GM12878 (cell line): ENCODE measurements around the gene KCNH4. TPM values are rescaled to one million over a fixed set of nuclear protein-coding genes. Genes with fewer than 3 reads are reported as not detected.
"Not testable (repeated sequence)": the region's sequence is repeated elsewhere in the genome, so short reads cannot be mapped to it uniquely, and the experiment has no call there.

ENCODE experiments used
- ATAC-seq: fragments of 200-7000 bp; cut with Tn5 transposase; 3 replicates; pipeline ENCODE4 v1.9.1; 2020; ENCODE audit warnings: mild to moderate bottlenecking, moderate library complexity
- BruUV-seq: library from RNA; stranded (reverse); fragments of 400-500 nt; replicated peaks from 2 replicates; lab custom pipeline; 2021; lab: Mats Ljungman, UMichigan
- CTCF ChIA-PET: fragments of 300-600 bp; sonication (Branson Sonifier 250); formaldehyde crosslinking; extraction: SDS; loops from one replicate; lab custom pipeline; 2021; ENCODE audit warnings: inconsistent platforms; lab: Yijun Ruan, JAX
- POLR2A ChIA-PET: fragments of 350-600 bp; formaldehyde crosslinking; extraction: SDS; loops from one replicate; lab custom pipeline; 2021; ENCODE audit warnings: inconsistent platforms; lab: Charles Lee
- RAD21 ChIA-PET: fragments of 300-600 bp; sonication (Branson Sonifier 250); formaldehyde crosslinking; loops from one replicate; lab custom pipeline; 2023; ENCODE audit warnings: antibody characterized with exemption; ENCODE audit not compliant: unreplicated experiment; lab: Charles Lee
- SMC1A ChIA-PET: fragments of 300-600 bp; sonication (Branson Sonifier 250); formaldehyde crosslinking; loops from one replicate; lab custom pipeline; 2023; ENCODE audit not compliant: unreplicated experiment, uncharacterized antibody; lab: Charles Lee
- DNase-seq: peaks from one replicate; pipeline ENCODE4 v3.0.0-alpha.2; 2011; ENCODE audit warnings: low read depth, low spot score
- FAIRE-seq: peaks from 3 replicates; lab custom pipeline; 2011; peaks lifted over from hg19 to GRCh38; lab: Jason Lieb, UNC
- H2AFZ ChIP-seq: 2 replicates; pipeline ENCODE4 v1.6.0; 2011; ENCODE audit warnings: low read depth, low read length, control low read depth; ENCODE audit not compliant: control insufficient read depth
- H3K27ac ChIP-seq: 2 replicates; pipeline ENCODE4 v1.5.1; 2011; ENCODE audit warnings: control low read depth; ENCODE audit not compliant: control insufficient read depth, insufficient read depth
- H3K27me3 ChIP-seq, 2 experiments: replicated peaks in 1 of 2; 2 replicates each; pipeline versions ENCODE4 v1.6.0 to v1.6.1; 2011; ENCODE audit warnings: low read length in 1 of 2; ENCODE audit not compliant: control insufficient read depth in 2 of 2, insufficient read depth in 2 of 2
- H3K36me3 ChIP-seq, 2 experiments: 2 replicates each; pipeline ENCODE4 v1.5.1; 2011; ENCODE audit warnings: low read length in 1 of 2; ENCODE audit not compliant: control insufficient read depth in 2 of 2, insufficient read depth in 2 of 2
- H3K4me1 ChIP-seq: 2 replicates; pipeline ENCODE4 v1.6.1; 2011; ENCODE audit warnings: mild to moderate bottlenecking, low read length, moderate library complexity, mixed read lengths; ENCODE audit not compliant: control insufficient read depth, insufficient read depth
- H3K4me2 ChIP-seq: 2 replicates; pipeline ENCODE4 v1.6.0; 2011; ENCODE audit warnings: control low read depth; ENCODE audit not compliant: control insufficient read depth, insufficient read depth
- H3K4me3 ChIP-seq: fragments of 200-600 bp; sonication (generic); 2 replicates; pipeline ENCODE4 v1.5.1; 2016
- H3K79me2 ChIP-seq: 2 replicates; pipeline ENCODE4 v1.6.0; 2011; ENCODE audit warnings: low read length; ENCODE audit not compliant: control insufficient read depth, insufficient read depth
- H3K9ac ChIP-seq: 2 replicates; pipeline ENCODE4 v1.8.0; 2011; ENCODE audit warnings: low read length, control low read depth, mixed read lengths; ENCODE audit not compliant: control insufficient read depth, insufficient read depth
- H3K9me3 ChIP-seq: replicated peaks from 3 replicates; pipeline ENCODE4 v1.5.1; 2011; ENCODE audit warnings: mild to moderate bottlenecking, low read length; ENCODE audit not compliant: control insufficient read depth, insufficient read depth
- H4K20me1 ChIP-seq: 2 replicates; pipeline ENCODE4 v1.6.0; 2011; ENCODE audit not compliant: control insufficient read depth, insufficient read depth
- PML ChIP-seq: IDR thresholded peaks from 2 replicates; pipeline ENCODE4 v1.6.1; 2012; ENCODE audit warnings: low read length, inconsistent platforms
- WGBS: methylation state at CpG from one replicate; pipeline ENCODE4 v1.1.6; 2016; ENCODE audit warnings: low lambda C conversion rate; ENCODE audit not compliant: insufficient replicate concordance, insufficient coverage; ENCODE audit errors: missing lambda C conversion rate; 5-methylcytosine and 5-hydroxymethylcytosine counted together
- in situ Hi-C: fragments of 300-500 bp; cut with MboI; formaldehyde crosslinking; loops from 9 replicates; pipeline ENCODE4 v1.14.3; 2018; ENCODE audit warnings: mixed read lengths
- intact Hi-C: fragments of 100-400 bp; cut with micrococcal nuclease; formaldehyde crosslinking; loops from one replicate; pipeline ENCODE4 v1.14.2; 2022; ENCODE audit not compliant: unreplicated experiment
- polyA plus RNA-seq, 11 experiments: library from polyadenylated mRNA; depleted of rRNA in 4 of 11; unstranded in 6 of 11; stranded (reverse) in 5 of 11; fragments of >200 nt; fragmentation: Nextera tagmentation in 4 of 11; fragmentation: Illumina TruSeq in 1 of 11; extraction: Ambion mirVana in 4 of 11; extraction: Trizol in 1 of 11; gene quantifications; 1 replicate in 1 of 11; 2 replicates in 10 of 11; pipeline versions ENCODE4 v1.2.1 to v1.2.3, GENCODE V29; 2011 to 2016; ENCODE audit warnings: inconsistent platforms in 2 of 11, missing spikeins in 2 of 11, low read depth in 1 of 11
- total RNA-seq, 4 experiments: library from RNA; depleted of rRNA in 3 of 4; stranded (reverse); fragments of >200 nt in 3 of 4; fragmentation: Illumina TruSeq in 1 of 4; extraction: Trizol in 1 of 4; gene quantifications; 2 replicates each; pipeline versions ENCODE4 v1.2.1 to v1.2.3, GENCODE V29; 2013 to 2021

Gene KCNH4
- total and polyA plus RNA-seq, 10 of the 15 experiments (the other 5 are each of a cell fraction or from before 2014, with no cell fraction given) = 0.03 to 0.88 (median 0.10) TPM; not detected in 2

- RAD21 ChIA-PET = no interaction called here
- SMC1A ChIA-PET = no interaction called here
- no peak overlapping the region for H3K9ac ChIP-seq
- FAIRE-seq = no peak
- POLR2A ChIA-PET = no interaction called here
- peaks cover 48% of the 10 kb centered on the region for H3K79me2 ChIP-seq
- H3K9me3 ChIP-seq = no peaks in the 10 kb centered on the region
- no peaks in the 10 kb centered on the region; the same call in 1 of the 2 replicates for H3K4me1 ChIP-seq
- no peak for TF ChIP-seq PML
- TF ChIP-seq, all 136 proteins: peak for 0
- BruUV-seq = TSS peak; percentile 17
- Histone ChIP-seq H3K27ac (no peak overlapping the region), H3K4me3 (no peak overlapping the region), H4K20me1 (0 out of 2 replicates have a peak, but pooled peaks cover 3% of the 10 kb centered on the region), H3K4me2 (no peak overlapping the region), H3K36me3 (peaks cover 4 to 7% of the 10 kb centered on the region in 2 experiments; a peak in 3 of 4 replicates), H2AFZ (no peak overlapping the region), H3K27me3 (no peaks in the 10 kb centered on the region)
- intact Hi-C loops = no loop called here
- WGBS = 87% methylated on average over 13 of the region's 13 CpGs
- in situ Hi-C loops = no loop called here
- ATAC-seq (no peak), DNase-seq (no peak)
- CTCF ChIA-PET = no interaction called here
These were observed 33.9 kb downstream of the KCNH4 start for GRCh38 chr17:42146911-42147607.

GRCh38 chr17:42143138-42143537 is 37.8 kb downstream of the KCNH4 start:
- H3K4me2 ChIP-seq, BruUV-seq, RAD21 ChIA-PET, H2AFZ ChIP-seq, DNase-seq, H3K27ac ChIP-seq, H4K20me1 ChIP-seq, ATAC-seq, in situ Hi-C loops, H3K9me3 ChIP-seq, H3K9ac ChIP-seq, intact Hi-C loops, H3K27me3 ChIP-seq, H3K4me1 ChIP-seq, H3K4me3 ChIP-seq, FAIRE-seq: not testable (repeated sequence)
- ChIA-PET SMC1A (interaction anchor here (1.0 to 1.5 kb wide), 2 partner anchors 9 to 12 kb away, joined by 3 to 6 read pairs; no protein-coding TSS in a partner anchor), POLR2A (interaction anchor here (0.8 to 1.9 kb wide), 3 partner anchors 9 to 10 kb away, joined by 3 to 8 read pairs (median 3); no protein-coding TSS in a partner anchor), CTCF (interaction anchor here (0.6 to 2.6 kb wide), 3 partner anchors 8 to 435 kb away, joined by 4 to 7 read pairs (median 4); no protein-coding TSS in a partner anchor)
- WGBS = 96% methylated on average over 4 of the region's 4 CpGs
- Histone ChIP-seq H3K79me2 (peaks cover 34% of the 10 kb centered on the region), H3K36me3 (peaks cover 0 to 11% of the 10 kb centered on the region in 2 experiments; a peak in 3 of 4 replicates)
